K562 (cell line): Measurements from ENCODE around the gene N4BP2. TPM values are rescaled to one million over a fixed set of nuclear protein-coding genes. Genes with fewer than 3 reads are reported as not detected.

Experiments
- CHD4 ChIP-seq: fragments of 200-600 bp; sonication (generic); IDR thresholded peaks from 3 replicates; pipeline ENCODE4 v1.6.1; 2012; ENCODE audit warnings: low read depth, mild to moderate bottlenecking, mixed read lengths, low read length, inconsistent platforms; ENCODE audit not compliant: insufficient read depth, insufficient replicate concordance, poor library complexity, severe bottlenecking
- MNT ChIP-seq, 2 experiments: fragments of 450-650 bp; conservative IDR thresholded peaks; 2 replicates each; pipeline ENCODE4 v1.6.1; 2017; ENCODE audit warnings: mild to moderate bottlenecking in 2 of 2, moderate library complexity in 2 of 2
- NCOR1 ChIP-seq: fragments of 450-650 bp; IDR thresholded peaks from 2 replicates; pipeline ENCODE4 v1.6.1; 2016; ENCODE audit warnings: mild to moderate bottlenecking, moderate library complexity
- NKRF ChIP-seq: fragments of 450-650 bp; IDR thresholded peaks from 2 replicates; pipeline ENCODE4 v1.6.1; 2016; ENCODE audit warnings: borderline replicate concordance
- SIX5 ChIP-seq, 2 experiments: IDR thresholded peaks; 2 replicates each; pipeline ENCODE4 v1.6.1; 2011; ENCODE audit warnings: low read length in 2 of 2, borderline replicate concordance in 1 of 2, low read depth in 1 of 2, mild to moderate bottlenecking in 1 of 2, moderate library complexity in 1 of 2; ENCODE audit not compliant: insufficient read depth in 1 of 2
- THRA ChIP-seq: fragments of 450-650 bp; IDR thresholded peaks from 2 replicates; pipeline ENCODE4 v1.6.1; 2017; ENCODE audit warnings: mild to moderate bottlenecking, moderate library complexity
- XRCC3 ChIP-seq: fragments of 450-650 bp; IDR thresholded peaks from 2 replicates; pipeline ENCODE4 v1.6.1; 2017; ENCODE audit warnings: mild to moderate bottlenecking, moderate library complexity
- ZNF282 ChIP-seq: sonication (generic); formaldehyde crosslinking; IDR thresholded peaks from 2 replicates; pipeline ENCODE4 v1.8.1; 2023; ENCODE audit warnings: missing genetic modification reagents
- ZNF449 ChIP-seq: fragments of 250-450 bp; sonication (Bioruptor Pico); IDR thresholded peaks from 2 replicates; pipeline ENCODE4 v1.8.0; 2022; ENCODE audit warnings: moderate library complexity, mild to moderate bottlenecking, inconsistent platforms
- ZNF518B ChIP-seq: fragments of 250-450 bp; sonication (Bioruptor Pico); IDR thresholded peaks from 2 replicates; pipeline ENCODE4 v1.5.0; 2021; ENCODE audit warnings: mild to moderate bottlenecking, moderate library complexity
- polyA plus RNA-seq, 8 experiments: library from polyadenylated mRNA; depleted of rRNA in 4 of 8; stranded (reverse) in 5 of 8; unstranded in 3 of 8; fragments of >200 nt; fragmentation: Nextera tagmentation in 2 of 8; fragmentation: Illumina TruSeq in 1 of 8; extraction: Ambion mirVana in 2 of 8; extraction: Trizol in 1 of 8; gene quantifications; 2 replicates each; pipeline versions ENCODE4 v1.2.1 to v1.2.3, GENCODE V29; 2011 to 2014; ENCODE audit warnings: inconsistent platforms in 1 of 8, missing spikeins in 1 of 8
- total RNA-seq, 7 experiments: library from RNA; depleted of rRNA in 6 of 7; stranded (reverse); fragments of >200 nt in 6 of 7; fragmentation: Illumina TruSeq in 2 of 7; extraction: Trizol in 2 of 7; gene quantifications; 2 replicates each; pipeline versions ENCODE4 v1.2.1 to v1.2.3, GENCODE V29; 2011 to 2021; ENCODE audit warnings: low replicate concordance in 1 of 7

N4BP2 gene
- total and polyA plus RNA-seq, 9 of the 15 experiments (the other 6 are each of a cell fraction or from before 2014, with no cell fraction given) = 2.7 to 12.6 (median 7.6) TPM

GRCh38 chr4:40199999-40200874 is 143.6 kb downstream of the N4BP2 start (continued):
- TF ChIP-seq NKRF (no peak), XRCC3 (no peak), ZNF449 (CRISPR knock-in tag) (no peak), ZNF518B (CRISPR knock-in tag) (no peak), NCOR1 (no peak), CHD4 (no peak), THRA (no peak), SIX5 (IDR thresholded peaks at IDR 0.05; ENCODE audit: borderline replicate concordance in 1 of 2, insufficient read depth in 1 of 2, low read depth in 1 of 2, low read length in 2 of 2) (no peak), MNT (conservative IDR thresholded peaks at IDR 0.05) (peak in 1 of 2 experiments; percentile 8; a peak in 2 of 4 replicates), ZNF282 (CRISPR knock-in tag) (no peak)
